H7 (cell line): ENCODE measurements around the gene EXOC4. TPM values are rescaled to one million over a fixed set of nuclear protein-coding genes. Genes with fewer than 3 reads are reported as not detected.

Experiments
- DNase-seq: peaks from one replicate; pipeline ENCODE4 v3.0.0; 2012
- H3K27me3 ChIP-seq: 2 replicates; pipeline ENCODE4 v1.6.0; 2011; ENCODE audit warnings: mild to moderate bottlenecking, low read length; ENCODE audit not compliant: control insufficient read depth, insufficient read depth
- H3K36me3 ChIP-seq: replicated peaks from 2 replicates; pipeline ENCODE4 v1.5.1; 2011; ENCODE audit warnings: low read length; ENCODE audit not compliant: control insufficient read depth, insufficient read depth
- H3K4me3 ChIP-seq: 2 replicates; pipeline ENCODE4 v1.5.1; 2011; ENCODE audit warnings: low read depth, mild to moderate bottlenecking, control low read depth, low read length, moderate library complexity; ENCODE audit not compliant: insufficient read depth
- total RNA-seq: library from RNA; depleted of rRNA; stranded (reverse); fragments of >200 nt; shearing (Covaris generic); gene quantifications from 2 replicates; pipeline ENCODE4 v1.2.3, GENCODE V29; 2014

EXOC4 gene
- total RNA-seq, 1 experiment from 2014 or later, result 44.8 TPM

- Histone ChIP-seq H3K4me3 (no peak overlapping the region), H3K27me3 (no peaks in the 10 kb centered on the region), H3K36me3 (no peaks in the 10 kb centered on the region)
- no peak for DNase-seq
These were observed 705.9 kb downstream of the EXOC4 start for GRCh38 chr7:133958822-133959221.

GRCh38 chr7:133959505-133959904 is 706.6 kb downstream of the EXOC4 start:
- Histone ChIP-seq H3K27me3 (no peaks in the 10 kb centered on the region), H3K36me3 (no peaks in the 10 kb centered on the region), H3K4me3 (no peak overlapping the region)
- DNase-seq, result no peak

- no peak for DNase-seq
- no peaks in the 10 kb centered on the region for H3K36me3 ChIP-seq
- no peaks in the 10 kb centered on the region for H3K27me3 ChIP-seq
- H3K4me3 ChIP-seq, result no peak overlapping the region
These were observed 708.8 kb downstream of the EXOC4 start for GRCh38 chr7:133961724-133962123.

- Histone ChIP-seq H3K4me3 (no peak overlapping the region), H3K36me3 (no peaks in the 10 kb centered on the region), H3K27me3 (no peaks in the 10 kb centered on the region)
- DNase-seq, result no peak
These were observed 709.8 kb downstream of the EXOC4 start for GRCh38 chr7:133962646-133963045.

- DNase-seq, result no peak
- H3K4me3 ChIP-seq, result no peak overlapping the region
- H3K36me3 ChIP-seq, result no peaks in the 10 kb centered on the region
- no peaks in the 10 kb centered on the region for H3K27me3 ChIP-seq
These were observed 710.8 kb downstream of the EXOC4 start for GRCh38 chr7:133963629-133964028.

GRCh38 chr7:133971625-133972024 is 718.7 kb downstream of the EXOC4 start:
- Histone ChIP-seq H3K36me3 (no peaks in the 10 kb centered on the region), H3K27me3 (no peaks in the 10 kb centered on the region), H3K4me3 (no peak overlapping the region)
- no peak for DNase-seq

- no peak overlapping the region for H3K4me3 ChIP-seq
- H3K27me3 ChIP-seq, result no peaks in the 10 kb centered on the region
- DNase-seq, result peak; percentile 24
- no peaks in the 10 kb centered on the region for H3K36me3 ChIP-seq
These were observed 720.8 kb downstream of the EXOC4 start for GRCh38 chr7:133973710-133974109.

- DNase-seq, result no peak
- Histone ChIP-seq H3K36me3 (no peaks in the 10 kb centered on the region), H3K27me3 (no peaks in the 10 kb centered on the region), H3K4me3 (no peak overlapping the region)
These were observed 722.3 kb downstream of the EXOC4 start for GRCh38 chr7:133975130-133975529.

- DNase-seq, result no peak
- Histone ChIP-seq H3K4me3 (no peak overlapping the region), H3K36me3 (no peaks in the 10 kb centered on the region), H3K27me3 (no peaks in the 10 kb centered on the region)
These were observed 723.3 kb downstream of the EXOC4 start for GRCh38 chr7:133976140-133976539.

GRCh38 chr7:133977409-133978274 is 724.8 kb downstream of the EXOC4 start:
- Histone ChIP-seq H3K4me3 (no peak overlapping the region), H3K27me3 (no peaks in the 10 kb centered on the region), H3K36me3 (no peaks in the 10 kb centered on the region)
- DNase-seq, result no peak

- peak; percentile 47 for DNase-seq
- no peaks in the 10 kb centered on the region for H3K27me3 ChIP-seq
- H3K36me3 ChIP-seq, result no peaks in the 10 kb centered on the region
- H3K4me3 ChIP-seq, result no peak overlapping the region
These were observed 725.8 kb downstream of the EXOC4 start for GRCh38 chr7:133978502-133979295.

- no peaks in the 10 kb centered on the region for H3K36me3 ChIP-seq
- no peak for DNase-seq
- no peak overlapping the region for H3K4me3 ChIP-seq
- no peaks in the 10 kb centered on the region for H3K27me3 ChIP-seq
These were observed 727.9 kb downstream of the EXOC4 start for GRCh38 chr7:133980804-133981203.

- H3K36me3 ChIP-seq, result no peaks in the 10 kb centered on the region
- no peaks in the 10 kb centered on the region for H3K27me3 ChIP-seq
- DNase-seq, result no peak
- no peak overlapping the region for H3K4me3 ChIP-seq
These were observed 731.0 kb downstream of the EXOC4 start for GRCh38 chr7:133983685-133984419.

GRCh38 chr7:133985300-133985699 is 732.4 kb downstream of the EXOC4 start:
- H3K36me3 ChIP-seq, result no peaks in the 10 kb centered on the region
- no peak overlapping the region for H3K4me3 ChIP-seq
- H3K27me3 ChIP-seq, result no peaks in the 10 kb centered on the region
- DNase-seq, result no peak
